Astrocyte (in vitro differentiated cells and primary cell): ENCODE results near the gene COPS7A. TPM values are rescaled to one million over a fixed set of nuclear protein-coding genes. Genes with fewer than 3 reads are reported as not detected.

ENCODE experiments used
- DNase-seq: peaks from one replicate; pipeline ENCODE4 v3.0.0-alpha.2; 2010; ENCODE audit warnings: low read depth
- FAIRE-seq: peaks from 2 replicates; lab custom pipeline; 2011; peaks lifted over from hg19 to GRCh38; lab: Jason Lieb, UNC
- H2AFZ ChIP-seq: 2 replicates; pipeline ENCODE4 v1.6.0; 2012; ENCODE audit warnings: low read depth, low read length, inconsistent platforms
- H3K27ac ChIP-seq: 2 replicates; pipeline ENCODE4 v1.5.1; 2011; ENCODE audit warnings: low read depth, low read length, inconsistent platforms
- H3K27me3 ChIP-seq: 2 replicates; pipeline ENCODE4 v1.6.0; 2011; ENCODE audit warnings: low read length, inconsistent platforms; ENCODE audit not compliant: insufficient read depth
- H3K36me3 ChIP-seq: 2 replicates; pipeline ENCODE4 v1.5.1; 2011; ENCODE audit warnings: low read length, inconsistent platforms; ENCODE audit not compliant: insufficient read depth
- H3K4me1 ChIP-seq: 2 replicates; pipeline ENCODE4 v1.5.1; 2011; ENCODE audit warnings: low read length, inconsistent platforms; ENCODE audit not compliant: insufficient read depth
- H3K4me2 ChIP-seq: 2 replicates; pipeline ENCODE4 v1.6.0; 2012; ENCODE audit warnings: low read length, inconsistent platforms
- H3K4me3 ChIP-seq: 2 replicates; pipeline ENCODE4 v1.5.1; 2011; ENCODE audit warnings: low read depth, mild to moderate bottlenecking, low read length, inconsistent platforms; ENCODE audit not compliant: insufficient read depth
- H3K79me2 ChIP-seq: 2 replicates; pipeline ENCODE4 v1.6.0; 2012; ENCODE audit warnings: mild to moderate bottlenecking, low read length, inconsistent platforms; ENCODE audit not compliant: insufficient read depth
- H3K9ac ChIP-seq: 2 replicates; pipeline ENCODE4 v1.6.0; 2012; ENCODE audit warnings: mild to moderate bottlenecking, low read length, inconsistent platforms
- H3K9me3 ChIP-seq: 2 replicates; pipeline ENCODE4 v1.5.1; 2012; ENCODE audit warnings: low read depth, mild to moderate bottlenecking, low read length, inconsistent platforms; ENCODE audit not compliant: insufficient read depth
- H4K20me1 ChIP-seq: 2 replicates; pipeline ENCODE4 v1.6.0; 2012; ENCODE audit warnings: low read length, inconsistent platforms; ENCODE audit not compliant: insufficient read depth
- H3K27ac Mint-ChIP-seq: one replicate; pipeline ENCODE4 v1.8.0; 2021; ENCODE audit warnings: mild to moderate bottlenecking, mixed read lengths; ENCODE audit not compliant: unreplicated experiment
- H3K27me3 Mint-ChIP-seq: one replicate; pipeline ENCODE4 v1.8.0; 2021; ENCODE audit warnings: low read depth, mixed read lengths; ENCODE audit not compliant: unreplicated experiment
- H3K36me3 Mint-ChIP-seq: one replicate; pipeline ENCODE4 v1.8.0; 2021; ENCODE audit warnings: low read depth, mixed read lengths; ENCODE audit not compliant: unreplicated experiment
- H3K4me1 Mint-ChIP-seq: one replicate; pipeline ENCODE4 v1.8.0; 2021; ENCODE audit warnings: low read depth, mixed read lengths; ENCODE audit not compliant: unreplicated experiment
- H3K4me3 Mint-ChIP-seq: one replicate; pipeline ENCODE4 v1.8.0; 2021; ENCODE audit warnings: mild to moderate bottlenecking, moderate library complexity, mixed read lengths; ENCODE audit not compliant: unreplicated experiment
- H3K9me3 Mint-ChIP-seq: one replicate; pipeline ENCODE4 v1.8.0; 2021; ENCODE audit warnings: mild to moderate bottlenecking, mixed read lengths; ENCODE audit not compliant: unreplicated experiment
- CTCF ChIP-seq: IDR thresholded peaks from 2 replicates; pipeline ENCODE4 v1.5.1; 2011; ENCODE audit warnings: low read depth, mild to moderate bottlenecking, inconsistent platforms, low read length, moderate library complexity; ENCODE audit not compliant: insufficient read depth
- EZH2 ChIP-seq: IDR thresholded peaks from 2 replicates; pipeline ENCODE4 v1.6.1; 2012; ENCODE audit warnings: mild to moderate bottlenecking, low read length, inconsistent platforms; ENCODE audit not compliant: insufficient read depth
- total RNA-seq: library from RNA; stranded (reverse); gene quantifications from 2 replicates; pipeline ENCODE4 v1.2.1, GENCODE V29; 2021

COPS7A gene
- total RNA-seq, 1 donor from 2014 or later = 47.3 TPM

GRCh38 chr12:6779708-6780432 lies 56.0 kb downstream of the COPS7A start:
- DNase-seq (no peak), FAIRE-seq (no peak)
- Histone ChIP-seq H3K4me1 (peaks cover 6% of the 10 kb centered on the region), H3K79me2 (no peaks in the 10 kb centered on the region), H3K9me3 (no peaks in the 10 kb centered on the region), H3K4me2 (no peak overlapping the region), H3K4me3 (no peak overlapping the region), H3K27ac (no peak overlapping the region), H3K36me3 (peaks cover 4% of the 10 kb centered on the region), H4K20me1 (no peaks in the 10 kb centered on the region), H3K27me3 (no peaks in the 10 kb centered on the region), H3K9ac (no peak overlapping the region), H2AFZ (no peak overlapping the region)
- peaks cover 4% of the 10 kb centered on the region for H3K9me3 Mint-ChIP-seq
- H3K36me3 Mint-ChIP-seq = peaks cover 11% of the 10 kb centered on the region
- H3K4me1 Mint-ChIP-seq = peaks cover 9% of the 10 kb centered on the region
- no peak overlapping the region for H3K27ac Mint-ChIP-seq
- H3K4me3 Mint-ChIP-seq = peak overlapping the region; percentile 74
- no peak for TF ChIP-seq EZH2
- no peak for TF ChIP-seq CTCF
- H3K27me3 Mint-ChIP-seq = peaks cover 32% of the 10 kb centered on the region

- no peaks in the 10 kb centered on the region for H3K36me3 ChIP-seq
- Mint-ChIP-seq H3K27me3 (peaks cover 28% of the 10 kb centered on the region), H3K4me3 (no peak overlapping the region), H3K4me1 (peaks cover 9% of the 10 kb centered on the region), H3K27ac (no peak overlapping the region), H3K36me3 (peaks cover 9% of the 10 kb centered on the region), H3K9me3 (peaks cover 4% of the 10 kb centered on the region)
- no peaks in the 10 kb centered on the region for H3K79me2 ChIP-seq
- H3K9me3 ChIP-seq = no peaks in the 10 kb centered on the region
- H3K27ac ChIP-seq = no peak overlapping the region
- no peak overlapping the region for H3K9ac ChIP-seq
- TF ChIP-seq CTCF (no peak), EZH2 (no peak)
- DNase-seq (no peak), FAIRE-seq (no peak)
- peaks cover 6% of the 10 kb centered on the region for H3K4me1 ChIP-seq
- no peaks in the 10 kb centered on the region for H4K20me1 ChIP-seq
- H3K4me3 ChIP-seq = no peak overlapping the region
- no peak overlapping the region for H2AFZ ChIP-seq
- H3K27me3 ChIP-seq = no peaks in the 10 kb centered on the region
- H3K4me2 ChIP-seq = no peak overlapping the region
These were observed 56.7 kb downstream of the COPS7A start for GRCh38 chr12:6780573-6780972.

Other genes with a start within 250 kb of the COPS7A start
- gene MRPL51, start 230.8 kb upstream of the COPS7A start, total RNA-seq = 192 and 202 TPM in 2 replicates
- 18.6 and 21.1 TPM in 2 replicates for gene NCAPD2, start 229.9 kb upstream of the COPS7A start, total RNA-seq
- gene GAPDH, start 189.5 kb upstream of the COPS7A start, total RNA-seq = 5,151 and 5,167 TPM in 2 replicates
- gene IFFO1, start 168.0 kb upstream of the COPS7A start, total RNA-seq = 18.8 and 20.8 TPM in 2 replicates
- gene NOP2, start 155.8 kb upstream of the COPS7A start, total RNA-seq = 53.1 and 66.8 TPM in 2 replicates
- gene CHD4, start 116.7 kb upstream of the COPS7A start, total RNA-seq = 319 and 329 TPM in 2 replicates
- gene LPAR5, start 88.1 kb upstream of the COPS7A start, total RNA-seq = 0.73 and 0.89 TPM in 2 replicates
- gene ACRBP, start 76.6 kb upstream of the COPS7A start, total RNA-seq = 0.54 and 0.60 TPM in 2 replicates
- 30.9 and 34.8 TPM in 2 replicates for gene ING4, start 60.9 kb upstream of the COPS7A start, total RNA-seq
- gene ZNF384, start 34.7 kb upstream of the COPS7A start, total RNA-seq = 48.9 and 50.6 TPM in 2 replicates
- 3.1 and 3.6 TPM in 2 replicates for gene PIANP, start 23.2 kb upstream of the COPS7A start, total RNA-seq
- 302 and 316 TPM in 2 replicates for gene MLF2, start 29.1 kb downstream of the COPS7A start, total RNA-seq
- gene PTMS, start 42.3 kb downstream of the COPS7A start, total RNA-seq = 504 and 510 TPM in 2 replicates
- 2.0 TPM in 2 replicates for gene LAG3, start 48.5 kb downstream of the COPS7A start, total RNA-seq
- gene CD4, start 65.5 kb downstream of the COPS7A start, total RNA-seq = 0.54 and 0.72 TPM in 2 replicates
- 6.0 and 6.2 TPM in 2 replicates for gene GPR162, start 97.8 kb downstream of the COPS7A start, total RNA-seq
- gene P3H3, start 104.4 kb downstream of the COPS7A start, total RNA-seq = 101 and 123 TPM in 2 replicates
- gene GNB3, start 116.9 kb downstream of the COPS7A start, total RNA-seq = 14.5 and 16.6 TPM in 2 replicates
- 2.3 and 3.2 TPM in 2 replicates for gene CDCA3, start 127.2 kb downstream of the COPS7A start, total RNA-seq
- gene USP5, start 128.1 kb downstream of the COPS7A start, total RNA-seq = 144 and 146 TPM in 2 replicates
- gene TPI1, start 143.5 kb downstream of the COPS7A start, total RNA-seq = 722 and 791 TPM in 2 replicates
- 4.9 and 6.2 TPM in 2 replicates for gene SPSB2, start 149.3 kb downstream of the COPS7A start, total RNA-seq
- gene LRRC23, start 180.8 kb downstream of the COPS7A start, total RNA-seq = 5.0 and 5.2 TPM in 2 replicates
- gene ENO2, start 190.5 kb downstream of the COPS7A start, total RNA-seq = 46.4 and 47.7 TPM in 2 replicates
- gene ATN1, start 203.9 kb downstream of the COPS7A start, total RNA-seq = 94.9 and 97.8 TPM in 2 replicates
- not detected in 2 replicates for gene RNU7-1, start 219.8 kb downstream of the COPS7A start, total RNA-seq
- 117 and 123 TPM in 2 replicates for gene C12orf57, start 220.0 kb downstream of the COPS7A start, total RNA-seq
- gene PTPN6, start 227.3 kb downstream of the COPS7A start, total RNA-seq = 5.2 and 8.9 TPM in 2 replicates
- 171 and 176 TPM in 2 replicates for gene PHB2, start 246.6 kb downstream of the COPS7A start, total RNA-seq
- gene EMG1, start 246.9 kb downstream of the COPS7A start, total RNA-seq = 38.6 and 39.1 TPM in 2 replicates